ES-I3 (cell line): Measurements from ENCODE around the gene RAI1.

ENCODE experiments used
- H3K36me3 ChIP-seq: 2 replicates; pipeline ENCODE4 v1.6.1; 2013; ENCODE audit warnings: mild to moderate bottlenecking, low read length, control low read depth, moderate library complexity; ENCODE audit not compliant: insufficient read depth
- H3K4me1 ChIP-seq: 2 replicates; pipeline ENCODE4 v1.6.1; 2013; ENCODE audit warnings: mild to moderate bottlenecking, control low read depth, low read length; ENCODE audit not compliant: insufficient read depth
- H3K9ac ChIP-seq: 2 replicates; pipeline ENCODE4 v1.6.1; 2013; ENCODE audit warnings: low read depth, mild to moderate bottlenecking, low read length, moderate library complexity
- H3K9me3 ChIP-seq: 2 replicates; pipeline ENCODE4 v1.6.1; 2013; ENCODE audit warnings: mild to moderate bottlenecking, low read length, moderate library complexity; ENCODE audit not compliant: control insufficient read depth, insufficient read depth

Gene RAI1

GRCh38 chr17:17810895-17811248 is 129.6 kb downstream of the RAI1 start:
- H3K9me3 ChIP-seq, result no peaks in the 10 kb centered on the region
- peaks cover 3% of the 10 kb centered on the region; the same call in 1 of the 2 replicates for H3K36me3 ChIP-seq
- peak overlapping the region; percentile 42; the same call in 1 of the 2 replicates for H3K9ac ChIP-seq
- H3K4me1 ChIP-seq, result peaks cover 9% of the 10 kb centered on the region

- H3K4me1 ChIP-seq, result peaks cover 9% of the 10 kb centered on the region
- peak overlapping the region; percentile 4; the same call in 1 of the 2 replicates for H3K9ac ChIP-seq
- peaks cover 3% of the 10 kb centered on the region; the same call in 1 of the 2 replicates for H3K36me3 ChIP-seq
- H3K9me3 ChIP-seq, result no peaks in the 10 kb centered on the region
These were observed 130.3 kb downstream of the RAI1 start for GRCh38 chr17:17811381-17812210.

- no peaks in the 10 kb centered on the region for H3K9me3 ChIP-seq
- H3K4me1 ChIP-seq, result peaks cover 9% of the 10 kb centered on the region
- H3K36me3 ChIP-seq, result peaks cover 3% of the 10 kb centered on the region; the same call in 1 of the 2 replicates
- no peak overlapping the region for H3K9ac ChIP-seq
These were observed 131.2 kb downstream of the RAI1 start for GRCh38 chr17:17812211-17813054.

- Histone ChIP-seq H3K9me3 (no peaks in the 10 kb centered on the region), H3K9ac (no peak overlapping the region), H3K36me3 (peaks cover 3% of the 10 kb centered on the region; the same call in 1 of the 2 replicates), H3K4me1 (peaks cover 9% of the 10 kb centered on the region)
These were observed 131.9 kb downstream of the RAI1 start for GRCh38 chr17:17813055-17813724.

- Histone ChIP-seq H3K9me3 (no peaks in the 10 kb centered on the region), H3K4me1 (peaks cover 9% of the 10 kb centered on the region), H3K36me3 (peaks cover 3% of the 10 kb centered on the region; the same call in 1 of the 2 replicates), H3K9ac (no peak overlapping the region)
These were observed 132.5 kb downstream of the RAI1 start for GRCh38 chr17:17813725-17814095.

GRCh38 chr17:17814162-17815061 is 133.2 kb downstream of the RAI1 start:
- H3K4me1 ChIP-seq, result peaks cover 9% of the 10 kb centered on the region
- H3K36me3 ChIP-seq, result peaks cover 3% of the 10 kb centered on the region; the same call in 1 of the 2 replicates
- H3K9me3 ChIP-seq, result no peaks in the 10 kb centered on the region
- H3K9ac ChIP-seq, result no peak overlapping the region

GRCh38 chr17:17815062-17815406 is 133.8 kb downstream of the RAI1 start:
- Histone ChIP-seq H3K9ac (no peak overlapping the region), H3K36me3 (peaks cover 3% of the 10 kb centered on the region; the same call in 1 of the 2 replicates), H3K9me3 (no peaks in the 10 kb centered on the region), H3K4me1 (peaks cover 13% of the 10 kb centered on the region)

- no peaks in the 10 kb centered on the region for H3K9me3 ChIP-seq
- peaks cover 18% of the 10 kb centered on the region for H3K4me1 ChIP-seq
- H3K9ac ChIP-seq, result no peak overlapping the region
- peaks cover 3% of the 10 kb centered on the region for H3K36me3 ChIP-seq
These were observed 134.4 kb downstream of the RAI1 start for GRCh38 chr17:17815436-17816200.

- H3K36me3 ChIP-seq, result peaks cover 3% of the 10 kb centered on the region
- H3K4me1 ChIP-seq, result peaks cover 20% of the 10 kb centered on the region
- H3K9ac ChIP-seq, result no peak overlapping the region
- H3K9me3 ChIP-seq, result no peaks in the 10 kb centered on the region
These were observed 135.1 kb downstream of the RAI1 start for GRCh38 chr17:17816240-17816814.

- H3K9ac ChIP-seq, result no peak overlapping the region
- H3K9me3 ChIP-seq, result no peaks in the 10 kb centered on the region
- peaks cover 15% of the 10 kb centered on the region for H3K4me1 ChIP-seq
- peaks cover 3% of the 10 kb centered on the region for H3K36me3 ChIP-seq
These were observed 135.7 kb downstream of the RAI1 start for GRCh38 chr17:17816831-17817551.

- no peak overlapping the region for H3K9ac ChIP-seq
- peaks cover 11% of the 10 kb centered on the region for H3K4me1 ChIP-seq
- H3K9me3 ChIP-seq, result no peaks in the 10 kb centered on the region
These were observed 136.3 kb downstream of the RAI1 start for GRCh38 chr17:17817552-17817947.

GRCh38 chr17:17818088-17818526 is 136.8 kb downstream of the RAI1 start:
- Histone ChIP-seq H3K36me3 (peaks cover 3% of the 10 kb centered on the region), H3K9me3 (no peaks in the 10 kb centered on the region), H3K9ac (no peak overlapping the region), H3K4me1 (peaks cover 15% of the 10 kb centered on the region)

More at GRCh38 chr17:17817552-17817947, 136.3 kb downstream of the RAI1 start:
- peaks cover 3% of the 10 kb centered on the region for H3K36me3 ChIP-seq
